Uterus (tissue), 4 donors: ENCODE measurements around the gene LINGO4. TPM values are rescaled to one million over a fixed set of nuclear protein-coding genes. Genes with fewer than 3 reads are reported as not detected.

ENCODE experiments used
- DNase-seq, 2 donors: peaks; one replicate each; pipeline ENCODE4 v3.0.0-alpha.2; 2019 to 2020
- H3K27ac ChIP-seq, 2 donors: fragments of 200-600 bp; sonication (generic); 1 replicate in 1 of 2; 2 replicates in 1 of 2; pipeline ENCODE4 v1.5.1; 2016 to 2018
- H3K27me3 ChIP-seq, 2 donors: fragments of 200-600 bp; sonication (generic); one replicate each; pipeline ENCODE4 v1.5.1; 2018 to 2019; ENCODE audit warnings: control low read depth in 1 of 2
- H3K36me3 ChIP-seq, 2 donors: fragments of 200-600 bp; sonication (generic); one replicate each; pipeline ENCODE4 v1.5.1; 2019; ENCODE audit warnings: control low read depth in 1 of 2
- H3K4me1 ChIP-seq, 2 donors: fragments of 200-600 bp; sonication (generic); one replicate each; pipeline ENCODE4 v1.5.1; 2018 to 2019; ENCODE audit warnings: control low read depth in 1 of 2
- H3K4me3 ChIP-seq, 2 donors: fragments of 200-600 bp; sonication (generic); 1 replicate in 1 of 2; 2 replicates in 1 of 2; pipeline ENCODE4 v1.5.1; 2018 to 2019; ENCODE audit warnings: mild to moderate bottlenecking in 1 of 2
- H3K9me3 ChIP-seq, 2 donors: fragments of 200-600 bp; sonication (generic); one replicate each; pipeline ENCODE4 v1.5.1; 2019; ENCODE audit warnings: control low read depth in 1 of 2
- CTCF ChIP-seq, 4 experiments: fragments of 200-600 bp in 2 of 4; fragments of 450-650 bp in 2 of 4; sonication (generic) in 2 of 4; IDR thresholded peaks; one replicate each; pipeline ENCODE4 v1.5.1; 2016 to 2019; ENCODE audit warnings: antibody characterized with exemption in 4 of 4, mild to moderate bottlenecking in 2 of 4, moderate library complexity in 1 of 4
- POLR2A ChIP-seq, 2 donors: fragments of 450-650 bp; IDR thresholded peaks; one replicate each; pipeline ENCODE4 v1.6.1; 2016; ENCODE audit warnings: antibody characterized with exemption in 2 of 2, mild to moderate bottlenecking in 1 of 2, moderate library complexity in 1 of 2
- intact Hi-C: fragments of 100-400 bp; cut with DNase I; formaldehyde crosslinking; loops from one replicate; pipeline ENCODE4 v1.15.1; 2023; ENCODE audit warnings: low total_unique reads
- total RNA-seq, 4 donors: library from RNA; depleted of rRNA in 3 of 4; stranded (reverse); fragments of >200 nt in 3 of 4; gene quantifications; one replicate each; pipeline versions ENCODE4 v1.1.0 to v1.2.4, GENCODE V29; 2014 to 2023
- donor health status: DM: yes; HTN: yes; CAD: no.

The LINGO4 gene
- total RNA-seq, 4 donors from 2014 or later = 0.14 TPM; not detected in 3

GRCh38 chr1:151846062-151846568, 40.9 kb upstream of the LINGO4 start:
- H3K27ac ChIP-seq = no peak overlapping the region
- intact Hi-C loops = no loop called here
- no peak for DNase-seq
- TF ChIP-seq POLR2A (IDR thresholded peaks at IDR 0.05) = no peak
- TF ChIP-seq CTCF (IDR thresholded peaks at IDR 0.05) = no peak
- H3K9me3 ChIP-seq = no peaks in the 10 kb centered on the region
- H3K27me3 ChIP-seq = no peaks in the 10 kb centered on the region
- no peaks in the 10 kb centered on the region for H3K4me1 ChIP-seq
- H3K36me3 ChIP-seq = no peaks in the 10 kb centered on the region
- no peak overlapping the region for H3K4me3 ChIP-seq

DNA sequence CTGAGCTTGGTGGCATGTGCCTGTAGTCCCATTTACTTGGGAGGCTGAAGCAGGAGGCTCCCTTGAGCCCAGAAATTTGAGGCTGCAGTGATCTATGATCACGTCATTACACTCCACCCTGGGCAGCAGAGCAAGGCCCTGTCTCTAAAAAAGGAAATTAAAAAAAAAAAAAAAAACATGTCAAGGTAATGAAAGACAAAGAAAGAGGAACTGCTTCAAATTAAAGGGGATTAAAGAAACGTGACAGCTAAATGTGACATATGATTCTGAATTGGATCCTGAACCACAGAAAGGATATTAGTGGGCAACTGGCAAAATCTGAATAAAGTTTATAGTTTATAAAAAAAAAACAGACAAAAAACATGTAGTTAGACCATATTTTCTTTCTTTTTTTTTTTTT, 38.2 kb upstream of the LINGO4 start:
- peaks cover 6 to 14% of the 10 kb centered on the region in 2 donors for H3K27me3 ChIP-seq
- no peak overlapping the region for H3K4me3 ChIP-seq
- peaks cover 0 to 7% of the 10 kb centered on the region in 2 donors for H3K4me1 ChIP-seq
- H3K27ac ChIP-seq = no peak overlapping the region
- no peaks in the 10 kb centered on the region for H3K9me3 ChIP-seq
- TF ChIP-seq CTCF (IDR thresholded peaks at IDR 0.05) = no peak
- TF ChIP-seq POLR2A (IDR thresholded peaks at IDR 0.05) = no peak
- H3K36me3 ChIP-seq = no peaks in the 10 kb centered on the region
- no peak for DNase-seq
- intact Hi-C loops = no loop called here

DNA sequence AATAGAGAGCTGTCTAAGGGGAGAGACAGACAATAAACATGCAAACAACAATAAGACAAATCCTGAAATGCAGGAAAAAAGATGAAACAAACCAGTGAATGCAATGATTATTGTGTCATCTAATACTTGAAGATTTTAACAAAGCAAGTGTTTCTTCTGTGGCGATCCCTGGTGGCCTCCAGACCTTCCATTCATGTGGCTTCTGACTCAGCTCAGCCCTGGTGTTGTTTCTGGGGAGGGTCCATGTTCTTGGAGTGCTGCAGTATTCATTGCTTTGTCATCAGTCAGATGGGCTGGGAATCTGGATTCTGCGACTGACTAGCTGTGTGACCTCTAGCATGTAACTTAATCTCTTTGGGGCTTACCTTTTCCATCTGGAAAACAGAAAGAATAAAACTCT, 35.9 kb upstream of the LINGO4 start:
- Histone ChIP-seq H3K27me3 (peaks cover 11 to 17% of the 10 kb centered on the region in 2 donors), H3K27ac (no peak overlapping the region), H3K4me3 (no peak overlapping the region), H3K9me3 (no peaks in the 10 kb centered on the region), H3K4me1 (peaks cover 0 to 7% of the 10 kb centered on the region in 2 donors), H3K36me3 (no peaks in the 10 kb centered on the region)
- intact Hi-C loops = no loop called here
- DNase-seq = no peak
- no peak for TF ChIP-seq CTCF (IDR thresholded peaks at IDR 0.05)
- no peak for TF ChIP-seq POLR2A (IDR thresholded peaks at IDR 0.05)

DNA sequence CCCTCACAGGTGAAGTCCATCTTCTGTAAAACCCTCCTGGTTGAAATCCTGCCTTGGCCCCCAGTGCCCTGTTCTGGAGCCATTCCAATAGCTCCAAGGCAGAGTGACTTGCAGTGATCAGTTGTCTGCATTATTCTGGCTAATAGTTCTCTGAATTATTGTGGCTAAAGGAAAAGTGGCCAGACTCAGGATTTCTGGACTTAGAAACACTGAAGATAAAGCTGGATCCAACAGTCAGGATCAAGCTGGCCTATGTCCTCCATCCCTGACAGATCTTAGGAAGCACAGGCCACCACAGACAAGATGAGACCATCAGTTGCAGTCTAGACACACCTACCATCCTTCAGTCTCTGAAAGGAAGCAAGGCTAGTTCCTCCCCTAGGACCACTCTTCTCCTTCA, 35.2 kb upstream of the LINGO4 start:
- TF ChIP-seq POLR2A (IDR thresholded peaks at IDR 0.05) (no peak), CTCF (IDR thresholded peaks at IDR 0.05) (no peak)
- H3K4me3 ChIP-seq = no peak overlapping the region
- H3K27ac ChIP-seq = no peak overlapping the region
- H3K27me3 ChIP-seq = peaks cover 11 to 17% of the 10 kb centered on the region in 2 donors
- no peak for DNase-seq
- intact Hi-C loops = no loop called here
- no peaks in the 10 kb centered on the region for H3K36me3 ChIP-seq
- H3K4me1 ChIP-seq = peaks cover 0 to 7% of the 10 kb centered on the region in 2 donors
- H3K9me3 ChIP-seq = no peaks in the 10 kb centered on the region

DNA sequence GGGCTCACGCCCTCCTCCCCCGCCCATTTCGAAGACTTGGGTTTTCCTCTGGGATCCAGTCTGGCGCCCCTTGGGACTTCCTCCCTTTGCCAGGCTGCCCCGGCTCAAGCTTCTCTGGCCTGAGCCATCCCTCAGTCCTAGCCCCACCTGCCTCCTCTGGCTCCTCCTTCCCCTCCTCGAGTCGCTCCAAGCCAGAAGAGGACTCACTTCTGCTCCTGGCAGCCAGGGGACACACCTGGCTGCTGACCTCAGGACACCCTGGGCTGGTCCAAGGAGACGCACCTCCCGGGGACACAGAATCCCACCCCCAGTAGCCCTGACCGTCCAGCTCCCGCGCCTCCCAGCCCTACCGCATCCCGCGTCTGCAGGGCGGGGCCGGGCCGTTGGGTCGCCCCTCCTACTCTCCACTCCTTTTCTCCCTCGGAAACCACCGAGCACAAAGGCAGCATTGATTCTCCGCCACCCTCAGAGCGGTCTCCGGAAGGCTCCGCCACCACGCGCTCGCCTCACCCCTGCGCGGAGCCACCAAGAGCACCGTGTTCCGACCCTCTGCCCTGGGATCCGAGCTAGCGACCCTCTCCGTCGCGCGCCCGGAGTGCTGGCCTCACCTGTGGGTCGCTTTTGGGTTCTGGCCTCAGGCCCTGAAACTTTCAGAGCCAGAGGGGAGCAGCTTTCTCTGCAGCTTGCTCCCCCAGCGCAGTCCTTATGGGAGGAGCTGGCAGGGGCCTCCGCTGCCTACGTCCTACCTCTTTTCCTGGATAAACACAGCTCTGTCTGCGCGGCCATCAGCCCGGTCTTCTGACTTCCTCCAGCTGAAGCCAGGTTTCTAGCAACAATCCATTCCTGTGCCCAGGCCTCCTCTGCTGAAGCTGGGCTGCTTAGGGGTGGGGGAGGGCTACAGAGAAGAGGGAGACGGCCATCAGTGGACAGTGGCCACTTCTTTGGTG, 34.5 kb upstream of the LINGO4 start, which contains the start of gene C2CD4D:
TSS of gene C2CD4D (minus strand) at position 364 of the 947 bp plus-strand sequence. CDS start 831 bp downstream, outside the sequence.
- H3K27ac ChIP-seq = no peak within 1 kb of the TSS
- TF ChIP-seq CTCF (IDR thresholded peaks at IDR 0.05) = no peak
- TF ChIP-seq POLR2A (IDR thresholded peaks at IDR 0.05) = peak in 1 of 2 donors; percentile 51
- intact Hi-C loops = no loop called here
- no peak for DNase-seq
- H3K27me3 ChIP-seq = peaks cover 11 to 17% of the 10 kb centered on the region in 2 donors
- H3K9me3 ChIP-seq = no peaks in the 10 kb centered on the region
- no peaks in the 10 kb centered on the region for H3K36me3 ChIP-seq
- H3K4me3 ChIP-seq = peak within 1 kb of the TSS in 1 of 2 donors; percentile 28
- peaks cover 0 to 7% of the 10 kb centered on the region in 2 donors for H3K4me1 ChIP-seq
